22Rv1 (cell line): ENCODE data around the gene CCDC183.

ENCODE experiments used
- H3K27ac ChIP-seq: fragments of 450-650 bp; 2 replicates; pipeline ENCODE4 v1.5.1; 2017
- CTCF ChIP-seq: fragments of 450-650 bp; IDR thresholded peaks from 2 replicates; pipeline ENCODE4 v1.5.1; 2017; ENCODE audit warnings: mild to moderate bottlenecking
- ZFX ChIP-seq: fragments of 450-650 bp; IDR thresholded peaks from 2 replicates; pipeline ENCODE4 v1.6.1; 2017; ENCODE audit warnings: antibody characterized with exemption, borderline replicate concordance

The CCDC183 gene

GRCh38 chr9:136853596-136854112, 57.5 kb downstream of the CCDC183 start:
- no peak for TF ChIP-seq CTCF
- no peak for TF ChIP-seq ZFX
- H3K27ac ChIP-seq = no peak overlapping the region

- TF ChIP-seq CTCF = no peak
- no peak for TF ChIP-seq ZFX
- no peak overlapping the region for H3K27ac ChIP-seq
These were observed 58.1 kb downstream of the CCDC183 start for GRCh38 chr9:136854113-136854841.

- no peak overlapping the region for H3K27ac ChIP-seq
- TF ChIP-seq CTCF (no peak), ZFX (no peak)
These were observed 58.8 kb downstream of the CCDC183 start for GRCh38 chr9:136854842-136855460.

GRCh38 chr9:136855461-136856078, 59.4 kb downstream of the CCDC183 start:
- no peak overlapping the region for H3K27ac ChIP-seq

GRCh38 chr9:136856079-136856476, 59.9 kb downstream of the CCDC183 start:
- TF ChIP-seq ZFX = no peak
- TF ChIP-seq CTCF = no peak
- no peak overlapping the region for H3K27ac ChIP-seq

More at GRCh38 chr9:136855461-136856078, 59.4 kb downstream of the CCDC183 start:
- TF ChIP-seq CTCF (no peak), ZFX (no peak)

- TF ChIP-seq CTCF (no peak), ZFX (no peak)
These were observed 60.5 kb downstream of the CCDC183 start for GRCh38 chr9:136856541-136857141.

More at GRCh38 chr9:136856541-136857141, 60.5 kb downstream of the CCDC183 start:
- H3K27ac ChIP-seq = no peak overlapping the region
